OCI-LY1 (cell line): Measurements from ENCODE around the gene TWSG1.

Source experiments
- EZH2 ChIP-seq: fragments of 200-600 bp; sonication (generic), shearing (Covaris generic); IDR thresholded peaks from 2 replicates; pipeline ENCODE4 v1.8.0; 2017; ENCODE audit warnings: borderline replicate concordance, mixed run types, mild to moderate bottlenecking, antibody characterized with exemption, low read length, moderate library complexity, mixed read lengths
- TF ChIP-seq, protein P1 (sequence below): fragments of 200-600 bp; sonication (generic), shearing (Covaris generic); IDR thresholded peaks from 2 replicates; pipeline ENCODE4 v1.5.1; 2017; ENCODE audit warnings: mild to moderate bottlenecking, antibody characterized with exemption, low read length, moderate library complexity, mixed read lengths

- TF ChIP-seq, protein P1, sequence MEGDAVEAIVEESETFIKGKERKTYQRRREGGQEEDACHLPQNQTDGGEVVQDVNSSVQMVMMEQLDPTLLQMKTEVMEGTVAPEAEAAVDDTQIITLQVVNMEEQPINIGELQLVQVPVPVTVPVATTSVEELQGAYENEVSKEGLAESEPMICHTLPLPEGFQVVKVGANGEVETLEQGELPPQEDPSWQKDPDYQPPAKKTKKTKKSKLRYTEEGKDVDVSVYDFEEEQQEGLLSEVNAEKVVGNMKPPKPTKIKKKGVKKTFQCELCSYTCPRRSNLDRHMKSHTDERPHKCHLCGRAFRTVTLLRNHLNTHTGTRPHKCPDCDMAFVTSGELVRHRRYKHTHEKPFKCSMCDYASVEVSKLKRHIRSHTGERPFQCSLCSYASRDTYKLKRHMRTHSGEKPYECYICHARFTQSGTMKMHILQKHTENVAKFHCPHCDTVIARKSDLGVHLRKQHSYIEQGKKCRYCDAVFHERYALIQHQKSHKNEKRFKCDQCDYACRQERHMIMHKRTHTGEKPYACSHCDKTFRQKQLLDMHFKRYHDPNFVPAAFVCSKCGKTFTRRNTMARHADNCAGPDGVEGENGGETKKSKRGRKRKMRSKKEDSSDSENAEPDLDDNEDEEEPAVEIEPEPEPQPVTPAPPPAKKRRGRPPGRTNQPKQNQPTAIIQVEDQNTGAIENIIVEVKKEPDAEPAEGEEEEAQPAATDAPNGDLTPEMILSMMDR = peak; percentile 18
- no peak for TF ChIP-seq EZH2
These were observed 58.2 kb downstream of the TWSG1 start for GRCh38 chr18:9392726-9393125.
